Measurements from ENCODE around the gene OR7C2.

GRCh38 chr19:14949876-14950275 is 8.6 kb downstream of the OR7C2 start:
- TF ChIP-seq CTCF (tag by site-specific recombination; IDR thresholded peaks at IDR 0.05) (no peak), TCF7L2 (IDR thresholded peaks at IDR 0.05; ENCODE audit: borderline replicate concordance, low read depth, low read length) (no peak), ZNF174 (tag by site-specific recombination; IDR thresholded peaks at IDR 0.05) (no peak), ZFHX2 (tag by site-specific recombination; conservative IDR thresholded peaks at IDR 0.05) (no peak)
- TF ChIP-seq, protein P1, sequence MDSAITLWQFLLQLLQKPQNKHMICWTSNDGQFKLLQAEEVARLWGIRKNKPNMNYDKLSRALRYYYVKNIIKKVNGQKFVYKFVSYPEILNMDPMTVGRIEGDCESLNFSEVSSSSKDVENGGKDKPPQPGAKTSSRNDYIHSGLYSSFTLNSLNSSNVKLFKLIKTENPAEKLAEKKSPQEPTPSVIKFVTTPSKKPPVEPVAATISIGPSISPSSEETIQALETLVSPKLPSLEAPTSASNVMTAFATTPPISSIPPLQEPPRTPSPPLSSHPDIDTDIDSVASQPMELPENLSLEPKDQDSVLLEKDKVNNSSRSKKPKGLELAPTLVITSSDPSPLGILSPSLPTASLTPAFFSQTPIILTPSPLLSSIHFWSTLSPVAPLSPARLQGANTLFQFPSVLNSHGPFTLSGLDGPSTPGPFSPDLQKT (IDR thresholded peaks at IDR 0.05; ENCODE audit: borderline replicate concordance, low read depth, low read length): no peak
